ENCODE measurements around the gene FAM170A.

Gene FAM170A

DNA sequence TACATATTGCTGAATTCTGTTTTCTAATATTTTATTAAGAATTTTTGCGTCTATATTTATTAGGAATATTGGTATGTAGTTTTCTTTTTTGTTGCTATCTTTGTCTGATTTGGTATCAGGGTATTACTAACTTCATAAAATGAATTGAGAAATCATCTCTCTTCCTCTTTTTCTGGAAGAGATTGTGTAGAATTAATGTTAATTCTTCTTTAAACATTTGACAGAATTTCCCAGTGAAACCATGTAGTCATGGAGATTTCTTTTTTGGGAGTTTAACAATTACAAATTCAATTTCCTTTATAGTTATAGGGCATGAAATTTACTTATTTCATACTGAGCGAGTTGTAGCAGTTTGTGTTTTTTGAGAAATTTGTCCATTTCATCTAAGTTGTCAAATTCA, 3.3 kb upstream of the FAM170A start:
- H3K4me3 ChIP-seq (replicated peaks in 1 of 2; ENCODE audit: low read depth in 2 of 2, low read length in 2 of 2) = no peak overlapping the region
- DNase-seq (ENCODE audit: low read depth in 2 of 2) = no peak
- TF ChIP-seq, protein P1, sequence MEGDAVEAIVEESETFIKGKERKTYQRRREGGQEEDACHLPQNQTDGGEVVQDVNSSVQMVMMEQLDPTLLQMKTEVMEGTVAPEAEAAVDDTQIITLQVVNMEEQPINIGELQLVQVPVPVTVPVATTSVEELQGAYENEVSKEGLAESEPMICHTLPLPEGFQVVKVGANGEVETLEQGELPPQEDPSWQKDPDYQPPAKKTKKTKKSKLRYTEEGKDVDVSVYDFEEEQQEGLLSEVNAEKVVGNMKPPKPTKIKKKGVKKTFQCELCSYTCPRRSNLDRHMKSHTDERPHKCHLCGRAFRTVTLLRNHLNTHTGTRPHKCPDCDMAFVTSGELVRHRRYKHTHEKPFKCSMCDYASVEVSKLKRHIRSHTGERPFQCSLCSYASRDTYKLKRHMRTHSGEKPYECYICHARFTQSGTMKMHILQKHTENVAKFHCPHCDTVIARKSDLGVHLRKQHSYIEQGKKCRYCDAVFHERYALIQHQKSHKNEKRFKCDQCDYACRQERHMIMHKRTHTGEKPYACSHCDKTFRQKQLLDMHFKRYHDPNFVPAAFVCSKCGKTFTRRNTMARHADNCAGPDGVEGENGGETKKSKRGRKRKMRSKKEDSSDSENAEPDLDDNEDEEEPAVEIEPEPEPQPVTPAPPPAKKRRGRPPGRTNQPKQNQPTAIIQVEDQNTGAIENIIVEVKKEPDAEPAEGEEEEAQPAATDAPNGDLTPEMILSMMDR (IDR thresholded peaks at IDR 0.05; ENCODE audit: low read depth, low read length) = no peak

DNA sequence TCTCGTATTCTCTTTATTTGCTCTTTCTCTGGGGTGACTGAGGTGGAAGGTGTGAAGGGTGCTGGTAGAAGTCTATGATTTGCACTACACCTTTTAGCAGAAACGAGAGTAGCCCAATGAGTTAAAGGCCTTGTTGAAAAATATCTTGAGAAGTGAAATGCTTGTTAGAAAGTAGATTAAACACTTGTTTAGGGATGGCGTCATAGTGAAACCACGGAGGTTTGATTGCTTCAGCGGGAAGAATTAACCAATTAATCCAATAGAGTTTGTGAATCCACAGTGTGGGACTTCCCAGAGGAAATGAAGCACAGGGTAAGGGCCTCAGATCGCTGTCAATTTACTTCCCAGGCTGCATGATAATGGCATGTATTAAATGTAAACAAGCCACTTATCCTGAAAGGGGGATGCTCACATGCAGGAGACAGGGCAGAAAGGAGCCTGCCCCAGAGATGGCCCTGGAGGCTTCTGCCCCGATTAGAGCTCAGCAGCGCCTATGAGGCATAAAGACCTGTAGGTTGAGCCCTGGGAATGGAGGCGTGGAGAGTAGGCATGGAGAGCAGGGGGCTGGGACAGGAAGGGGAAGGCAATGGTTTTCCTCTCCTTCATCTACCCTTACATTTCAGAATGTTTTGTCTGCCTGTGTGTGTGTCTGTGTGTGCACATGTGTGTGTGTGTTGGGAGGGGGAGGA, 1.5 kb downstream of the FAM170A start:
- no peak overlapping the region for H3K4me3 ChIP-seq (replicated peaks in 1 of 2; ENCODE audit: low read depth in 2 of 2, low read length in 2 of 2)
- TF ChIP-seq, protein P1 (IDR thresholded peaks at IDR 0.05; ENCODE audit: low read depth, low read length) = no peak
- no peak for DNase-seq (ENCODE audit: low read depth in 2 of 2)

DNA sequence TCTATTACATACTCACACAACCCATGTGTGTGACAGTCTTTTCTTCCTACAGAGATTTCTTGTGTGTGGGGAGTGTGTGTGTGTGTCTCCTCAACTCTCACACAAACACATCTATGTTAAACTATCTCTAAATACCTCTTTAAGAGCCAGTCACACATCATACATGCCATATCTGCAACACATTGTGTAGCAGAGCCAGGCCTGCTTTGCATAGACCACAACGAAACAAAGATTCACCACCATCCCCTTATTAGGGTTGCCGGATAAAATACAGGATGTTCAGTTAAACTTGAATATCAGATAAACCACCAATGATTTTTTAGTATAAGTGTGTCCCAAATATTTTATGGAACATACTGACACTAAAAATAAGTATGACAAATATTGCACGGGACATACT, 2.3 kb downstream of the FAM170A start:
- TF ChIP-seq, protein P1 (IDR thresholded peaks at IDR 0.05; ENCODE audit: low read depth, low read length) = no peak
- no peak for DNase-seq (ENCODE audit: low read depth in 2 of 2)
- no peak overlapping the region for H3K4me3 ChIP-seq (replicated peaks in 1 of 2; ENCODE audit: low read depth in 2 of 2, low read length in 2 of 2)

DNA sequence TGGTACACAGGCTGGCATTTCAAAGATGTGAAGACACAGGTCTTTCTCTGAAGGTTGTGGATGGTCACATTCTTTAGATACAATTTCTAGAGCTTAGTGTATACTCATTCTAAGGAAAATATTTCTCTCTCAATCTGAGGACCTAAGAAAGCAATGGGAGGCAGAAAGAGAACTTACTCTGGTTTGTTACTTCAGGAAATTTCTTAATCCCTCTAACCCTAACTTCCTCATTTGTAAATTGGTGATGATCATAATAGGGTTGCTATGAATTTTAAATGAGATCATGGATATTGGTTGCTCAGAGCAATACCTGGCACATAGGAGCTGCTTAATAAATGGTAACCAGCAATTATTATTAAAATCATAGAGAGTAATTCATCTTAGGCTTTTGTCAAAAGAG, 22.1 kb downstream of the FAM170A start:
- TF ChIP-seq, protein P1 (IDR thresholded peaks at IDR 0.05; ENCODE audit: low read depth, low read length) = no peak
- DNase-seq (ENCODE audit: low read depth in 2 of 2) = no peak
- no peak overlapping the region for H3K4me3 ChIP-seq (replicated peaks in 1 of 2; ENCODE audit: low read depth in 2 of 2, low read length in 2 of 2)

DNA sequence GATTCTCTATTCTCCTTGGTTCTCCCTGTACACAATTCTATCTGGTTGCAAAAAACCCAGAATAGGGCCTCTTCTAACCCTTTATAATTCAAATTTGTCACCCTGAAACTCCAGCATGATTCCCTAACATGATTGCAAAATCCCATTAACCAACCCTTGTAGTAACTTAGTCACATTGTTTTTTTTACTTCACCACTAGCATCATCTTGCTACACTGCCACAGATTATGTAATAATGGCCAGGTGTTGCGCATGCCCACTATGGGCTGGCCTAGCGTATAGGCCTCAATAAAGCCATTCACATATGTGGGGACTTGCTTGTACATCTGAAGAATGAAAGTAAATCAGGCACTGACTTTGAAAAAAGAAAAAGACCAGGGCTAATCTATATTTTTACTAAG, 25.7 kb downstream of the FAM170A start:
- DNase-seq (ENCODE audit: low read depth in 2 of 2) = peak in 1 of 2 donors; percentile 70
- TF ChIP-seq, protein P1 (IDR thresholded peaks at IDR 0.05; ENCODE audit: low read depth, low read length) = no peak
- no peak overlapping the region for H3K4me3 ChIP-seq (replicated peaks in 1 of 2; ENCODE audit: low read depth in 2 of 2, low read length in 2 of 2)

DNA sequence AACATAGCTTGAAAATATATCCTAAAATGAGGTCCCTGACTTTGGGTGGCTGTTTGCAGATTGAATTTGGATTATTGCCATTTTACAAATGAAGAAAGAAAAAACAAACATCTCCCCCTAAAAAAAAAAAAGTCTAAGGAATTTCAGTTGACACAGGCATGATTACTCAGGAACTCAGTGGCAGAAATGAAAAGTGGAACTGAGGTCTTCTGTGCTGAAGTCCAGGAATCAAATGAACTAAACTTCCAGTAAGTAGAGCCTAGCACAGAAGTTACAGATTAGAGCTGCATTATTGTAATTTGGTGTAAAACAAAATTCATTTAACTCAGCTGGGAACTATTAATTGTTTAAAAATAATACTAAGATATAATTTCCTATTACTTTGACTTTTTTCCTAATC, 26.7 kb downstream of the FAM170A start:
- TF ChIP-seq, protein P1 (IDR thresholded peaks at IDR 0.05; ENCODE audit: low read depth, low read length) = no peak
- no peak overlapping the region for H3K4me3 ChIP-seq (replicated peaks in 1 of 2; ENCODE audit: low read depth in 2 of 2, low read length in 2 of 2)
- DNase-seq (ENCODE audit: low read depth in 2 of 2) = no peak

DNA sequence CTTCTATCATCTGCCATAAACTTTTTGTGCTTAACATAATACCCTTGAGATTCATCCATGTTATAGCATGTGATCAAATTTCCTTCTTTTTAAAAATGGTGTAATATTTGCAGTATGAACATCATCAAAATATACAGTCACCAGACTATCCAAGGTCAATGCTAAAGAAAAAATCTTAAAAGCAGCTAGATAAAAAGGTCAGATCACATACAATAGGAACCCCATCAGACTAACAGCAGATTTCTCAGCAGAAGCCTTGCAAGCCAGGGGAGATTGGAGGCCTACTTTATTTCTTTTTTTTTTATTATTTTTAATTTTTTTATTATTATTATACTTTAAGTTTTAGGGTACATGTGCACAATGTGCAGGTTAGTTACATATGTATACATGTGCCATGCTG, 37.2 kb downstream of the FAM170A start:
- no peak for DNase-seq (ENCODE audit: low read depth in 2 of 2)

More for the DNA sequence above, 37.2 kb downstream of the FAM170A start:
- H3K4me3 ChIP-seq (replicated peaks in 1 of 2; ENCODE audit: low read depth in 2 of 2, low read length in 2 of 2) = no peak overlapping the region
- TF ChIP-seq, protein P1 (IDR thresholded peaks at IDR 0.05; ENCODE audit: low read depth, low read length) = no peak
